ENCODE data around the gene CTDSPL. TPM values are rescaled to one million over a fixed set of nuclear protein-coding genes. Genes with fewer than 3 reads are reported as not detected.
A peak's percentile ranks its signal among the peaks of the same experiment; 100 is the strongest.

The CTDSPL gene
- total and polyA plus RNA-seq, 2 of the 13 experiments (the other 11 are each of a cell fraction or from before 2014, with no cell fraction given) = 26.1 to 142 TPM

GRCh38 chr3:37935756-37936666, 74.3 kb downstream of the CTDSPL start (continued):
- TF ChIP-seq ZBTB40 (IDR thresholded peaks at IDR 0.05) (no peak), ZBTB40 (CRISPR knock-in tag; IDR thresholded peaks at IDR 0.05) (no peak), ZNF253 (CRISPR knock-in tag; IDR thresholded peaks at IDR 0.05; ENCODE audit: borderline replicate concordance) (no peak), KLF15 (CRISPR knock-in tag; IDR thresholded peaks at IDR 0.05; ENCODE audit: borderline replicate concordance) (no peak; the same call in 1 of the 2 replicates), ZMYM4 (CRISPR knock-in tag; IDR thresholded peaks at IDR 0.05) (0 out of 2 replicates have a peak, but pooled peaks have one; percentile 40), KDM5B (CRISPR knock-in tag; IDR thresholded peaks at IDR 0.05; ENCODE audit: borderline replicate concordance) (no peak), ZNF20 (CRISPR knock-in tag; IDR thresholded peaks at IDR 0.05) (no peak), ZSCAN25 (CRISPR knock-in tag; IDR thresholded peaks at IDR 0.05) (no peak), PCBP1 (IDR thresholded peaks at IDR 0.05; ENCODE audit: borderline replicate concordance, low read depth, low read length) (no peak), MXD4 (CRISPR knock-in tag; IDR thresholded peaks at IDR 0.05) (no peak), RARA (CRISPR knock-in tag; IDR thresholded peaks at IDR 0.05) (peak; percentile 69), ZNF816 (CRISPR knock-in tag; IDR thresholded peaks at IDR 0.05; ENCODE audit: borderline replicate concordance) (no peak), ZGPAT (CRISPR knock-in tag; IDR thresholded peaks at IDR 0.05) (peak; percentile 67; the same call in 1 of the 2 replicates), CCAR2 (optimal IDR thresholded peaks at IDR 0.05; ENCODE audit: low read depth, low read length) (peak; percentile 9), NCOR1 (IDR thresholded peaks at IDR 0.05; ENCODE audit: borderline replicate concordance, low read length) (peak; percentile 45; the same call in 1 of the 2 replicates), GMEB2 (CRISPR knock-in tag; IDR thresholded peaks at IDR 0.05; ENCODE audit: low read depth) (no peak), HNRNPK (IDR thresholded peaks at IDR 0.05; ENCODE audit: low read depth, low read length, poor library complexity, severe bottlenecking) (no peak)

Measured in HepG2 (cell line).